GM12891 (cell line): ENCODE measurements around the gene GALR3.
"Not testable (repeated sequence)": the region's sequence is repeated elsewhere in the genome, so short reads cannot be mapped to it uniquely, and the experiment has no call there.

Source experiments
- POLR2AphosphoS5 ChIP-seq: IDR thresholded peaks from 2 replicates; pipeline ENCODE4 v1.6.1; 2011; ENCODE audit warnings: low read depth, low read length, control low read depth
- SPI1 ChIP-seq: IDR thresholded peaks from 2 replicates; pipeline ENCODE4 v1.6.1; 2011; ENCODE audit warnings: low read depth, low read length, control low read depth
- TAF1 ChIP-seq: IDR thresholded peaks from 2 replicates; pipeline ENCODE4 v1.6.1; 2011; ENCODE audit warnings: low read depth, low read length, control low read depth

DNA sequence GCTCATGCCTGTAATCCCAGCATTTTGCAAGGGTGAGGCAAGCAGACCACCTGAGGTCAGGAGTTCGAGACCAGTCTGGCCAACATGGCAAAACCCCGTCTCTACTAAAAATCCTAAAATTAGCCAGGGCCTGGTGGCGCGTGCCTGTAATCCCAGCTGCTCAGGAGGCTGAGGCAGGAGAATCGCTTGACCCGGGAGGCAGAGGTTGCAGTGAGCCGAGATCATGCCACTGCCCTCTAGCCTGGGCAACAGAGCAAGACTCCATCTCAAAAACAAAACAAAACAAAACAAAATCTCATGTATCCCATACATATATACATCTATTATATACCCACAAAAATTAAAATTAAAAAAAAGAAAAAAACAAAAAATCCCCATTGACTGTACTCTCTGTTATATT, 25.9 kb upstream of the GALR3 start:
- not testable (repeated sequence) for TF ChIP-seq POLR2AphosphoS5, SPI1, TAF1
